Erythroblast (primary cell): ENCODE results near the gene CACNG3.

Source experiments
- GATA1 ChIP-seq: IDR thresholded peaks from 2 replicates; pipeline ENCODE4 v1.6.1; 2011; ENCODE audit warnings: low read depth, mild to moderate bottlenecking, control low read depth, low read length, moderate library complexity
- POLR2A ChIP-seq: IDR thresholded peaks from 2 replicates; pipeline ENCODE4 v1.6.1; 2011; ENCODE audit warnings: mild to moderate bottlenecking, low read length

DNA sequence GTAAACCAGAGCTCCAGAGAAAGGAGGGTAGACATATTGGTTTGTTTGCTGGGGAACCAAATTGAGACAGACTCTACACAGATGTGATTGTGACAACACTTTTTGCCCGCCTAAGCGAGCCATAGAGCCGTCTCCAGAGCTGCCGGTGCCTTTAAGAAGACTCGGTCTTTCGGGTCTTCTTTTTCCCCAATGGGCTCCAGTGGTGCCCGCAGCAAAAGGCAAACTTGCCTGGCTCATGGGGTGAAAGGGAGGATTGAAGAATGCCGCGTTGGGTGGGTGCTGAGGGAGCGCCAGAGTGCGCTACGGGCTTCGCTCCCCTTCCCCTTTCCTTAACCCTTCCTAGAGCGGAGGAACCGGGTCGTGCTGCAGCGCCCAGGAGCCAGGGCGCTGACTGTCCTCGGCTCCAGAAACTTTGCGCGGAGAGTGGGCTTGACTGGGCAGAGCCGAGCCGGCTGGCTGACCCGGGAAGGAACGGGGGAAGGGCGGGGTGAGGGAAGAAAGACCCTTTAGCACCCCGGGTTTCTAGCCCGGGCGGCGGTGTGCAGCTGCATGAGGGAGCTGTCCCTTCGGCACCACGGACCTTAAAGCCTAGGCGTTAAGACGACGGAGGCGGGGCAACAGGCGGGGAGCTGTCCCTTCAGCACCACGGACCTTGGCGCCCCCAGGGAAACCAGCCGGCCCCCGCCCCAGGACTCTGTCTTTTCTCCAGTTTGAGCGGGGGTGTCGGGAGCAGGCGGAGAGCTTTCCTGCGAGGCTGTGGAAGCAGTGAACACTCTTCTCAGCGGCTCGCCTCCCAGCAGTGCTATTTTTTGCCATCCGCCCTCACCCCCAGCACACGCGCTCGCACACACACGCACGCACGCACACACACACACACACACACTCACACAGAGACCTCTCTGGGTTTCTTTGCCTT is at the start of gene CACNG3:
- TF ChIP-seq POLR2A (no peak), GATA1 (no peak)
